ENCODE results near the gene ST3GAL2.

The ST3GAL2 gene

GRCh38 chr16:70438969-70439862, at the start of gene ST3GAL2:
TSS of gene ST3GAL2 (minus strand) at chr16:70439100. CDS start at chr16:70398530, 40,570 bp downstream.
- Histone ChIP-seq H3K4me1 (ENCODE audit: control insufficient read depth, insufficient read depth, low read length) (peaks cover 9% of the 10 kb centered on the region), H3K9ac (ENCODE audit: low read length) (peak within 1 kb of the TSS; percentile 16), H3K27me3 (ENCODE audit: control insufficient read depth, insufficient read depth, low read length) (no peaks in the 10 kb centered on the region), H3K36me3 (ENCODE audit: control insufficient read depth, insufficient read depth, low read length) (no peaks in the 10 kb centered on the region), H3K27ac (ENCODE audit: low read depth, low read length) (peak within 1 kb of the TSS; percentile 74), H3K4me3 (ENCODE audit: low read length) (peak within 1 kb of the TSS; percentile 92)

- Histone ChIP-seq H3K4me3 (ENCODE audit: low read length) (no peak overlapping the region), H3K36me3 (ENCODE audit: control insufficient read depth, insufficient read depth, low read length) (peaks cover 28% of the 10 kb centered on the region), H3K27me3 (ENCODE audit: control insufficient read depth, insufficient read depth, low read length) (no peaks in the 10 kb centered on the region), H3K9ac (ENCODE audit: low read length) (no peak overlapping the region), H3K4me1 (ENCODE audit: control insufficient read depth, insufficient read depth, low read length) (no peaks in the 10 kb centered on the region), H3K27ac (ENCODE audit: low read depth, low read length) (no peak overlapping the region)
Observed at GRCh38 chr16:70484867-70485266, 46.0 kb upstream of the ST3GAL2 start.

- no peaks in the 10 kb centered on the region for H3K4me1 ChIP-seq (ENCODE audit: control insufficient read depth, insufficient read depth, low read length)
- H3K27me3 ChIP-seq (ENCODE audit: control insufficient read depth, insufficient read depth, low read length) = no peaks in the 10 kb centered on the region
- no peak overlapping the region for H3K9ac ChIP-seq (ENCODE audit: low read length)
- H3K4me3 ChIP-seq (ENCODE audit: low read length) = no peak overlapping the region
- H3K36me3 ChIP-seq (ENCODE audit: control insufficient read depth, insufficient read depth, low read length) = peaks cover 31% of the 10 kb centered on the region
- H3K27ac ChIP-seq (ENCODE audit: low read depth, low read length) = no peak overlapping the region
Observed at GRCh38 chr16:70483426-70483825, 44.5 kb upstream of the ST3GAL2 start.

- Histone ChIP-seq H3K9ac (ENCODE audit: low read length) (no peak overlapping the region), H3K36me3 (ENCODE audit: control insufficient read depth, insufficient read depth, low read length) (peaks cover 33% of the 10 kb centered on the region), H3K27me3 (ENCODE audit: control insufficient read depth, insufficient read depth, low read length) (no peaks in the 10 kb centered on the region), H3K27ac (ENCODE audit: low read depth, low read length) (no peak overlapping the region), H3K4me3 (ENCODE audit: low read length) (no peak overlapping the region), H3K4me1 (ENCODE audit: control insufficient read depth, insufficient read depth, low read length) (no peaks in the 10 kb centered on the region)
Observed at GRCh38 chr16:70482624-70483023, 43.7 kb upstream of the ST3GAL2 start.

GRCh38 chr16:70481929-70482536, 43.1 kb upstream of the ST3GAL2 start:
- Histone ChIP-seq H3K36me3 (ENCODE audit: control insufficient read depth, insufficient read depth, low read length) (peaks cover 33% of the 10 kb centered on the region), H3K27me3 (ENCODE audit: control insufficient read depth, insufficient read depth, low read length) (no peaks in the 10 kb centered on the region), H3K4me3 (ENCODE audit: low read length) (no peak overlapping the region), H3K9ac (ENCODE audit: low read length) (no peak overlapping the region), H3K27ac (ENCODE audit: low read depth, low read length) (no peak overlapping the region), H3K4me1 (ENCODE audit: control insufficient read depth, insufficient read depth, low read length) (no peaks in the 10 kb centered on the region)

GRCh38 chr16:70480127-70481105, 41.5 kb upstream of the ST3GAL2 start:
- Histone ChIP-seq H3K9ac (ENCODE audit: low read length) (no peak overlapping the region), H3K36me3 (ENCODE audit: control insufficient read depth, insufficient read depth, low read length) (peaks cover 28% of the 10 kb centered on the region), H3K4me3 (ENCODE audit: low read length) (no peak overlapping the region), H3K27ac (ENCODE audit: low read depth, low read length) (no peak overlapping the region), H3K4me1 (ENCODE audit: control insufficient read depth, insufficient read depth, low read length) (no peaks in the 10 kb centered on the region), H3K27me3 (ENCODE audit: control insufficient read depth, insufficient read depth, low read length) (no peaks in the 10 kb centered on the region)

- Histone ChIP-seq H3K36me3 (ENCODE audit: control insufficient read depth, insufficient read depth, low read length) (peaks cover 32% of the 10 kb centered on the region), H3K27ac (ENCODE audit: low read depth, low read length) (no peak overlapping the region), H3K9ac (ENCODE audit: low read length) (no peak overlapping the region), H3K27me3 (ENCODE audit: control insufficient read depth, insufficient read depth, low read length) (no peaks in the 10 kb centered on the region), H3K4me1 (ENCODE audit: control insufficient read depth, insufficient read depth, low read length) (no peaks in the 10 kb centered on the region), H3K4me3 (ENCODE audit: low read length) (no peak overlapping the region)
Observed at GRCh38 chr16:70478912-70479341, 40.0 kb upstream of the ST3GAL2 start.

GRCh38 chr16:70478169-70478568, 39.3 kb upstream of the ST3GAL2 start:
- H3K4me1 ChIP-seq (ENCODE audit: control insufficient read depth, insufficient read depth, low read length) = no peaks in the 10 kb centered on the region
- no peaks in the 10 kb centered on the region for H3K27me3 ChIP-seq (ENCODE audit: control insufficient read depth, insufficient read depth, low read length)
- H3K4me3 ChIP-seq (ENCODE audit: low read length) = no peak overlapping the region
- no peak overlapping the region for H3K9ac ChIP-seq (ENCODE audit: low read length)
- peaks cover 34% of the 10 kb centered on the region for H3K36me3 ChIP-seq (ENCODE audit: control insufficient read depth, insufficient read depth, low read length)
- H3K27ac ChIP-seq (ENCODE audit: low read depth, low read length) = no peak overlapping the region

GRCh38 chr16:70476272-70477020, 37.5 kb upstream of the ST3GAL2 start:
- H3K4me1 ChIP-seq (ENCODE audit: control insufficient read depth, insufficient read depth, low read length) = no peaks in the 10 kb centered on the region
- no peaks in the 10 kb centered on the region for H3K27me3 ChIP-seq (ENCODE audit: control insufficient read depth, insufficient read depth, low read length)
- peaks cover 35% of the 10 kb centered on the region for H3K36me3 ChIP-seq (ENCODE audit: control insufficient read depth, insufficient read depth, low read length)
- H3K27ac ChIP-seq (ENCODE audit: low read depth, low read length) = no peak overlapping the region
- H3K4me3 ChIP-seq (ENCODE audit: low read length) = no peak overlapping the region
- no peak overlapping the region for H3K9ac ChIP-seq (ENCODE audit: low read length)

- H3K9ac ChIP-seq (ENCODE audit: low read length) = no peak overlapping the region
- H3K4me3 ChIP-seq (ENCODE audit: low read length) = no peak overlapping the region
- no peaks in the 10 kb centered on the region for H3K4me1 ChIP-seq (ENCODE audit: control insufficient read depth, insufficient read depth, low read length)
- H3K27me3 ChIP-seq (ENCODE audit: control insufficient read depth, insufficient read depth, low read length) = no peaks in the 10 kb centered on the region
- no peak overlapping the region for H3K27ac ChIP-seq (ENCODE audit: low read depth, low read length)
- H3K36me3 ChIP-seq (ENCODE audit: control insufficient read depth, insufficient read depth, low read length) = peaks cover 25% of the 10 kb centered on the region
Observed at GRCh38 chr16:70475054-70475871, 36.4 kb upstream of the ST3GAL2 start.
